Kidney (tissue), 14 donors: ENCODE measurements around the gene GTF3C2. TPM values are rescaled to one million over a fixed set of nuclear protein-coding genes. Genes with fewer than 3 reads are reported as not detected.

Experiments used
- DNase-seq, 5 donors: peaks; one replicate each; pipeline ENCODE4 v3.0.0-alpha.2; 2013 to 2020
- FAIRE-seq: peaks from 2 replicates; lab custom pipeline; 2012; peaks lifted over from hg19 to GRCh38; lab: Jason Lieb, UNC
- H3K27ac ChIP-seq, 2 donors: one replicate each; pipeline ENCODE4 v1.7.0; 2013; ENCODE audit warnings: low read depth in 2 of 2, low read length in 2 of 2, inconsistent platforms in 1 of 2
- H3K27me3 ChIP-seq: one replicate; pipeline ENCODE4 v1.7.1; 2013; ENCODE audit warnings: low read length, inconsistent platforms; ENCODE audit not compliant: control insufficient read depth, insufficient read depth
- H3K36me3 ChIP-seq, 3 donors: one replicate each; pipeline versions ENCODE4 v1.7.0 to v1.7.1; 2013; ENCODE audit warnings: low read length in 3 of 3, control low read depth in 1 of 3, inconsistent platforms in 1 of 3; ENCODE audit not compliant: insufficient read depth in 3 of 3, control insufficient read depth in 2 of 3
- H3K4me1 ChIP-seq, 3 donors: one replicate each; pipeline versions ENCODE4 v1.7.0 to v1.7.1; 2013; ENCODE audit warnings: low read length in 3 of 3, inconsistent platforms in 1 of 3, low read depth in 1 of 3; ENCODE audit not compliant: control insufficient read depth in 2 of 3, insufficient read depth in 2 of 3
- H3K4me3 ChIP-seq, 3 donors: one replicate each; pipeline versions ENCODE4 v1.7.0 to v1.8.1; 2013; ENCODE audit warnings: low read length in 3 of 3, control low read depth in 1 of 3, inconsistent platforms in 1 of 3
- H3K9ac ChIP-seq, 3 donors: one replicate each; pipeline versions ENCODE4 v1.7.0 to v1.7.1; 2013; ENCODE audit warnings: low read length in 3 of 3, control low read depth in 1 of 3, inconsistent platforms in 1 of 3
- H3K9me3 ChIP-seq, 3 donors: one replicate each; pipeline versions ENCODE4 v1.7.0 to v1.7.1; 2013; ENCODE audit warnings: low read length in 3 of 3, control low read depth in 1 of 3, inconsistent platforms in 1 of 3; ENCODE audit not compliant: control insufficient read depth in 2 of 3, insufficient read depth in 1 of 3
- CTCF ChIP-seq: IDR thresholded peaks from 3 replicates; pipeline ENCODE4 v1.5.1; 2012; ENCODE audit warnings: mild to moderate bottlenecking, moderate library complexity, borderline replicate concordance; ENCODE audit not compliant: insufficient read depth; ENCODE audit errors: extremely low read depth
- intact Hi-C: fragments of 100-400 bp; cut with DNase I; formaldehyde crosslinking; loops from one replicate; pipeline ENCODE4 v1.11.1; 2022
- polyA plus RNA-seq: library from polyadenylated mRNA; stranded (reverse); fragments of 350-450 nt; fragmentation: Illumina TruSeq; extraction: RNeasy Lipid Tissue Mini Kit (QIAGEN cat#74804); gene quantifications from one replicate; pipeline ENCODE4 v1.2.3, GENCODE V29; 2014; ENCODE audit warnings: low read depth, low replicate concordance; ENCODE audit not compliant: insufficient read depth
- total RNA-seq: library from RNA; stranded (reverse); fragmentation: NEBNext Ultra II Directional; extraction: Animal tissue kit (Norgen Biotek cat#: 25700); gene quantifications from one replicate; pipeline ENCODE4 v1.2.1, GENCODE V29; 2021
- donor health status: control.
- donor health status: control.
- donor health status: control.
- donor health status: control.
- donor health status: control.
- donor health status: DM: yes; HTN: yes; CAD: no.
- donor health status: Normal renal cell carcinoma (clear cell type).

GTF3C2 gene
- total and polyA plus RNA-seq, 2 donors from 2014 or later = 38.3 to 59.3 TPM

- Histone ChIP-seq H3K27me3 (no peaks in the 10 kb centered on the region), H3K4me1 (no peaks in the 10 kb centered on the region), H3K9ac (no peak overlapping the region), H3K9me3 (no peaks in the 10 kb centered on the region), H3K27ac (no peak overlapping the region), H3K36me3 (no peaks in the 10 kb centered on the region), H3K4me3 (no peak overlapping the region)
- TF ChIP-seq CTCF = no peak
- no peak for FAIRE-seq
- intact Hi-C loops = loop anchor here (10.0 kb wide), 1 partner anchor 333 kb away; no protein-coding TSS in a partner anchor
- DNase-seq = no peak
Measured at GRCh38 chr2:27278010-27278409, 78.6 kb downstream of the GTF3C2 start.

Other genes with a start within 250 kb of the GTF3C2 start
- gene CGREF1, start 237.6 kb downstream of the GTF3C2 start, total RNA-seq = 3.7 TPM
- gene CGREF1, start 237.6 kb downstream of the GTF3C2 start, polyA plus RNA-seq = 3.8 TPM
- gene ABHD1, start 232.9 kb downstream of the GTF3C2 start, total RNA-seq = 0.69 TPM
- 2.9 TPM for gene ABHD1, start 232.9 kb downstream of the GTF3C2 start, polyA plus RNA-seq
- 46.1 TPM for gene PREB, start 222.1 kb downstream of the GTF3C2 start, total RNA-seq
- 66.7 TPM for gene PREB, start 222.1 kb downstream of the GTF3C2 start, polyA plus RNA-seq
- not detected for gene PRR30, start 217.4 kb downstream of the GTF3C2 start, total RNA-seq
- gene PRR30, start 217.4 kb downstream of the GTF3C2 start, polyA plus RNA-seq = not detected
- gene TCF23, start 207.8 kb downstream of the GTF3C2 start, total RNA-seq = 0.38 TPM
- not detected for gene TCF23, start 207.8 kb downstream of the GTF3C2 start, polyA plus RNA-seq
- gene ATRAID, start 144.7 kb downstream of the GTF3C2 start, total RNA-seq = 119 TPM
- gene ATRAID, start 144.7 kb downstream of the GTF3C2 start, polyA plus RNA-seq = 279 TPM
- 27.8 TPM for gene SLC5A6, start 144.5 kb downstream of the GTF3C2 start, total RNA-seq
- 10.8 TPM for gene SLC5A6, start 144.5 kb downstream of the GTF3C2 start, polyA plus RNA-seq
- 43.4 TPM for gene CAD, start 139.4 kb downstream of the GTF3C2 start, total RNA-seq
- gene CAD, start 139.4 kb downstream of the GTF3C2 start, polyA plus RNA-seq = 8.8 TPM
- 0.31 TPM for gene SLC30A3, start 93.7 kb downstream of the GTF3C2 start, total RNA-seq
- not detected for gene SLC30A3, start 93.7 kb downstream of the GTF3C2 start, polyA plus RNA-seq
- not detected for gene DNAJC5G, start 81.3 kb downstream of the GTF3C2 start, total RNA-seq
- gene DNAJC5G, start 81.3 kb downstream of the GTF3C2 start, polyA plus RNA-seq = not detected
- 0.31 TPM for gene TRIM54, start 74.3 kb downstream of the GTF3C2 start, total RNA-seq
- 2.1 TPM for gene TRIM54, start 74.3 kb downstream of the GTF3C2 start, polyA plus RNA-seq
- 1.4 TPM for gene UCN, start 48.3 kb downstream of the GTF3C2 start, total RNA-seq
- 1.3 TPM for gene UCN, start 48.3 kb downstream of the GTF3C2 start, polyA plus RNA-seq
- 66.2 TPM for gene MPV17, start 33.7 kb downstream of the GTF3C2 start, total RNA-seq
- gene MPV17, start 33.7 kb downstream of the GTF3C2 start, polyA plus RNA-seq = 120 TPM
- 35.8 TPM for gene EIF2B4, start 13.6 kb upstream of the GTF3C2 start, total RNA-seq
- 49.6 TPM for gene EIF2B4, start 13.6 kb upstream of the GTF3C2 start, polyA plus RNA-seq
- 98.7 TPM for gene SNX17, start 13.9 kb upstream of the GTF3C2 start, total RNA-seq
- 115 TPM for gene SNX17, start 13.9 kb upstream of the GTF3C2 start, polyA plus RNA-seq
- gene ZNF513, start 24.0 kb upstream of the GTF3C2 start, total RNA-seq = 23.6 TPM
- 18.8 TPM for gene ZNF513, start 24.0 kb upstream of the GTF3C2 start, polyA plus RNA-seq
- 60.7 TPM for gene PPM1G, start 52.8 kb upstream of the GTF3C2 start, total RNA-seq
- gene PPM1G, start 52.8 kb upstream of the GTF3C2 start, polyA plus RNA-seq = 50.7 TPM
- gene NRBP1, start 71.9 kb upstream of the GTF3C2 start, total RNA-seq = 69.5 TPM
- gene NRBP1, start 71.9 kb upstream of the GTF3C2 start, polyA plus RNA-seq = 56.5 TPM
- 32.1 TPM for gene KRTCAP3, start 85.6 kb upstream of the GTF3C2 start, total RNA-seq
- 17.2 TPM for gene KRTCAP3, start 85.6 kb upstream of the GTF3C2 start, polyA plus RNA-seq
- 40.3 TPM for gene IFT172, start 133.0 kb upstream of the GTF3C2 start, total RNA-seq
- 25.9 TPM for gene IFT172, start 133.0 kb upstream of the GTF3C2 start, polyA plus RNA-seq
- gene FNDC4, start 138.4 kb upstream of the GTF3C2 start, total RNA-seq = 18.0 TPM
- 8.5 TPM for gene FNDC4, start 138.4 kb upstream of the GTF3C2 start, polyA plus RNA-seq
- 2.2 TPM for gene GCKR, start 140.1 kb upstream of the GTF3C2 start, total RNA-seq
- not detected for gene GCKR, start 140.1 kb upstream of the GTF3C2 start, polyA plus RNA-seq
- gene ZNF512, start 226.3 kb upstream of the GTF3C2 start, total RNA-seq = 40.6 TPM
- 15.1 TPM for gene ZNF512, start 226.3 kb upstream of the GTF3C2 start, polyA plus RNA-seq